HepG2 (cell line): ENCODE measurements around the gene GPR25. TPM values are rescaled to one million over a fixed set of nuclear protein-coding genes. Genes with fewer than 3 reads are reported as not detected.

Experiments used
- ARID4A ChIP-seq: sonication (generic); formaldehyde crosslinking; IDR thresholded peaks from 2 replicates; pipeline ENCODE4 v1.5.0; 2020; ENCODE audit warnings: mild to moderate bottlenecking, missing genetic modification reagents, borderline replicate concordance
- ARID5B ChIP-seq: IDR thresholded peaks from 2 replicates; pipeline ENCODE4 v1.4.0; 2020; ENCODE audit warnings: mild to moderate bottlenecking, missing genetic modification reagents
- BCL3 ChIP-seq: sonication (generic); formaldehyde crosslinking; IDR thresholded peaks from 2 replicates; pipeline ENCODE4 v1.5.1; 2020; ENCODE audit warnings: mild to moderate bottlenecking, missing genetic modification reagents, moderate library complexity
- EZH2 ChIP-seq: conservative IDR thresholded peaks from 2 replicates; pipeline ENCODE4 v1.6.1; 2012; ENCODE audit warnings: mild to moderate bottlenecking, low read depth, low read length, moderate library complexity
- HES4 ChIP-seq: sonication (generic); formaldehyde crosslinking; IDR thresholded peaks from 2 replicates; pipeline ENCODE4 v1.9.0; 2021; ENCODE audit warnings: mild to moderate bottlenecking, missing genetic modification reagents, borderline replicate concordance
- IRF2 ChIP-seq: IDR thresholded peaks from 2 replicates; pipeline ENCODE4 v1.6.1; 2018; ENCODE audit warnings: missing genetic modification reagents, missing compliant biosample characterization
- MEF2D ChIP-seq: sonication (generic); formaldehyde crosslinking; IDR thresholded peaks from 2 replicates; pipeline ENCODE4 v1.5.1; 2020; ENCODE audit warnings: mild to moderate bottlenecking, missing genetic modification reagents
- PAX8 ChIP-seq: sonication (generic); formaldehyde crosslinking; IDR thresholded peaks from 2 replicates; pipeline ENCODE4 v1.8.0; 2022; ENCODE audit warnings: mild to moderate bottlenecking, missing genetic modification reagents, borderline replicate concordance
- TFE3 ChIP-seq: IDR thresholded peaks from 2 replicates; pipeline ENCODE4 v1.6.1; 2016
- TOPORS ChIP-seq: sonication (generic); formaldehyde crosslinking; IDR thresholded peaks from 2 replicates; pipeline ENCODE4 v1.8.0; 2023; ENCODE audit warnings: mild to moderate bottlenecking, missing genetic modification reagents
- ZC3H13 ChIP-seq: sonication (generic); formaldehyde crosslinking; IDR thresholded peaks from 2 replicates; pipeline ENCODE4 v1.8.1; 2023; ENCODE audit warnings: mild to moderate bottlenecking, missing genetic modification reagents, moderate library complexity
- ZMYM4 ChIP-seq: sonication (generic); formaldehyde crosslinking; IDR thresholded peaks from 2 replicates; pipeline ENCODE4 v1.8.1; 2023; ENCODE audit warnings: mild to moderate bottlenecking, missing genetic modification reagents
- ZNF256 ChIP-seq: sonication (generic); formaldehyde crosslinking; conservative IDR thresholded peaks from 2 replicates; pipeline ENCODE4 v1.4.0; 2020; ENCODE audit warnings: missing genetic modification reagents
- ZNF335 ChIP-seq: sonication (generic); formaldehyde crosslinking; IDR thresholded peaks from 2 replicates; pipeline ENCODE4 v1.4.0; 2020; ENCODE audit warnings: missing genetic modification reagents
- ZNF562 ChIP-seq: sonication (generic); formaldehyde crosslinking; IDR thresholded peaks from 2 replicates; pipeline ENCODE4 v1.8.0; 2022; ENCODE audit warnings: missing genetic modification reagents, borderline replicate concordance
- polyA plus RNA-seq, 8 experiments: library from polyadenylated mRNA; depleted of rRNA in 3 of 8; stranded (reverse) in 7 of 8; unstranded in 1 of 8; fragments of >200 nt; fragmentation: Illumina TruSeq in 4 of 8; extraction: Trizol in 4 of 8; gene quantifications; 2 replicates each; pipeline versions ENCODE4 v1.2.1 to v1.2.3, GENCODE V29; 2011 to 2016; ENCODE audit warnings: low read depth in 4 of 8, missing spikeins in 1 of 8, mixed read lengths in 1 of 8; ENCODE audit not compliant: insufficient read depth in 1 of 8
- total RNA-seq, 5 experiments: library from RNA; depleted of rRNA; stranded (reverse); fragments of >200 nt; fragmentation: Illumina TruSeq; extraction: Trizol; gene quantifications; 2 replicates each; pipeline ENCODE4 v1.2.3, GENCODE V29; 2016; ENCODE audit warnings: low read depth in 1 of 5
- TF ChIP-seq, protein P1 (sequence below): sonication (generic); formaldehyde crosslinking; IDR thresholded peaks from 2 replicates; pipeline ENCODE4 v1.9.0; 2021; ENCODE audit warnings: missing genetic modification reagents, borderline replicate concordance

Gene GPR25
- total and polyA plus RNA-seq, 2 of the 13 experiments (the other 11 are each of a cell fraction or from before 2014, with no cell fraction given), result not detected

GRCh38 chr1:200891774-200892157 is 19.0 kb downstream of the GPR25 start (continued):
- TF ChIP-seq BCL3 (CRISPR knock-in tag), result no peak
- no peak for TF ChIP-seq ZNF562 (CRISPR knock-in tag)
- TF ChIP-seq, protein P1, sequence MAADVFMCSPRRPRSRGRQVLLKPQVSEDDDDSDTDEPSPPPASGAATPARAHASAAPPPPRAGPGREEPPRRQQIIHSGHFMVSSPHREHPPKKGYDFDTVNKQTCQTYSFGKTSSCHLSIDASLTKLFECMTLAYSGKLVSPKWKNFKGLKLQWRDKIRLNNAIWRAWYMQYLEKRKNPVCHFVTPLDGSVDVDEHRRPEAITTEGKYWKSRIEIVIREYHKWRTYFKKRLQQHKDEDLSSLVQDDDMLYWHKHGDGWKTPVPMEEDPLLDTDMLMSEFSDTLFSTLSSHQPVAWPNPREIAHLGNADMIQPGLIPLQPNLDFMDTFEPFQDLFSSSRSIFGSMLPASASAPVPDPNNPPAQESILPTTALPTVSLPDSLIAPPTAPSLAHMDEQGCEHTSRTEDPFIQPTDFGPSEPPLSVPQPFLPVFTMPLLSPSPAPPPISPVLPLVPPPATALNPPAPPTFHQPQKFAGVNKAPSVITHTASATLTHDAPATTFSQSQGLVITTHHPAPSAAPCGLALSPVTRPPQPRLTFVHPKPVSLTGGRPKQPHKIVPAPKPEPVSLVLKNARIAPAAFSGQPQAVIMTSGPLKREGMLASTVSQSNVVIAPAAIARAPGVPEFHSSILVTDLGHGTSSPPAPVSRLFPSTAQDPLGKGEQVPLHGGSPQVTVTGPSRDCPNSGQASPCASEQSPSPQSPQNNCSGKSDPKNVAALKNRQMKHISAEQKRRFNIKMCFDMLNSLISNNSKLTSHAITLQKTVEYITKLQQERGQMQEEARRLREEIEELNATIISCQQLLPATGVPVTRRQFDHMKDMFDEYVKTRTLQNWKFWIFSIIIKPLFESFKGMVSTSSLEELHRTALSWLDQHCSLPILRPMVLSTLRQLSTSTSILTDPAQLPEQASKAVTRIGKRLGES (CRISPR knock-in tag), result peak; percentile 24; the same call in 1 of the 2 replicates
- TF ChIP-seq TOPORS, result no peak
- TF ChIP-seq ZC3H13, result no peak
- no peak; the same call in 1 of the 2 replicates for TF ChIP-seq ARID4A (CRISPR knock-in tag)
- TF ChIP-seq ARID5B (CRISPR knock-in tag), result peak; percentile 57; the same call in 1 of the 2 replicates
- no peak for TF ChIP-seq TFE3
- no peak for TF ChIP-seq HES4 (CRISPR knock-in tag)
- no peak; the same call in 1 of the 2 replicates for TF ChIP-seq ZMYM4 (CRISPR knock-in tag)
- no peak for TF ChIP-seq PAX8
- TF ChIP-seq EZH2, result no peak
- no peak for TF ChIP-seq IRF2 (CRISPR knock-in tag)
- TF ChIP-seq MEF2D (CRISPR knock-in tag), result no peak
- no peak for TF ChIP-seq ZNF335 (CRISPR knock-in tag)
- TF ChIP-seq ZNF256 (CRISPR knock-in tag), result no peak
